ENCODE measurements around the gene ITPR1. TPM values are rescaled to one million over a fixed set of nuclear protein-coding genes. Genes with fewer than 3 reads are reported as not detected.

The ITPR1 gene
- total RNA-seq, 1 donor from 2014 or later = 6.7 TPM

GRCh38 chr3:4512895-4513616 lies 19.9 kb downstream of the ITPR1 start:
- H3K4me3 Mint-ChIP-seq (ENCODE audit: unreplicated experiment) = no peak overlapping the region
- H3K27ac Mint-ChIP-seq (ENCODE audit: unreplicated experiment) = no peak overlapping the region
- H3K79me2 ChIP-seq (ENCODE audit: insufficient read depth, low read length) = no peaks in the 10 kb centered on the region
- DNase-seq (ENCODE audit: low read depth) (no peak), FAIRE-seq (no peak)
- H3K9me3 Mint-ChIP-seq (ENCODE audit: unreplicated experiment) = no peaks in the 10 kb centered on the region
- no peaks in the 10 kb centered on the region for H4K20me1 ChIP-seq (ENCODE audit: insufficient read depth, low read length)
- no peaks in the 10 kb centered on the region for H3K27me3 ChIP-seq (ENCODE audit: insufficient read depth, low read length)
- no peak overlapping the region for H3K9ac ChIP-seq (ENCODE audit: low read length)
- no peaks in the 10 kb centered on the region for H3K36me3 ChIP-seq (ENCODE audit: insufficient read depth, low read length)
- H3K36me3 Mint-ChIP-seq (ENCODE audit: low read depth, unreplicated experiment) = no peaks in the 10 kb centered on the region
- H3K4me3 ChIP-seq (ENCODE audit: insufficient read depth, low read depth, low read length) = no peak overlapping the region
- no peaks in the 10 kb centered on the region for H3K9me3 ChIP-seq (ENCODE audit: insufficient read depth, low read depth, low read length)
- TF ChIP-seq CTCF (IDR thresholded peaks at IDR 0.05; ENCODE audit: insufficient read depth, low read depth, low read length) (no peak), EZH2 (IDR thresholded peaks at IDR 0.05; ENCODE audit: insufficient read depth, low read length) (no peak)
- H3K4me2 ChIP-seq (ENCODE audit: low read length) = no peak overlapping the region
- no peaks in the 10 kb centered on the region for H3K27me3 Mint-ChIP-seq (ENCODE audit: low read depth, unreplicated experiment)
- no peaks in the 10 kb centered on the region for H3K4me1 Mint-ChIP-seq (ENCODE audit: low read depth, unreplicated experiment)
- H3K27ac ChIP-seq (ENCODE audit: low read depth, low read length) = no peak overlapping the region
- no peak overlapping the region for H2AFZ ChIP-seq (ENCODE audit: low read depth, low read length)
- H3K4me1 ChIP-seq (ENCODE audit: insufficient read depth, low read length) = no peaks in the 10 kb centered on the region

DNA sequence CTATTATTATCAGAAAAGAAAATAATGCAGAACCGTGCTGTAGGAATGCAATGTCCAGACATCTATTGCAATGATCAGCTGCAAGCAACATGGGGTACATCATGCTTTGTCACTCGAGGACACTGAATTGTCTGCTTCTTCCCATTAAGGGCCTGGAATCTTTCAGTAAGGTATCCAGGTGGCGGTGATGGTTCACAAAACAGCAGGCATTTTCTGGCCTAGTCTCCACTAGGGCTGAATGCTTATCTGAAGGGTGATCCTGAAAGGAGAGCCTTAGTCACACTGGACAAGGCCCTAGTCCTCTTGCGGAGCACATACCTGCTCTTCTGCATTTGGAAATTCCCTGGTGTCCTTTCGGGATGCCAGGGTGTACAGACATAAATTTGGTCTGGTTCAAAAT lies 21.2 kb downstream of the ITPR1 start:
- FAIRE-seq = no peak
- H3K4me2 ChIP-seq (ENCODE audit: low read length) = no peak overlapping the region
- no peaks in the 10 kb centered on the region for H3K9me3 Mint-ChIP-seq (ENCODE audit: unreplicated experiment)

More for the DNA sequence above, 21.2 kb downstream of the ITPR1 start:
- Mint-ChIP-seq H3K36me3 (ENCODE audit: low read depth, unreplicated experiment) (no peaks in the 10 kb centered on the region), H3K4me3 (ENCODE audit: unreplicated experiment) (no peak overlapping the region), H3K27ac (ENCODE audit: unreplicated experiment) (no peak overlapping the region), H3K27me3 (ENCODE audit: low read depth, unreplicated experiment) (no peaks in the 10 kb centered on the region), H3K4me1 (ENCODE audit: low read depth, unreplicated experiment) (no peaks in the 10 kb centered on the region)
- Histone ChIP-seq H4K20me1 (ENCODE audit: insufficient read depth, low read length) (no peaks in the 10 kb centered on the region), H3K27me3 (ENCODE audit: insufficient read depth, low read length) (no peaks in the 10 kb centered on the region), H3K27ac (ENCODE audit: low read depth, low read length) (no peak overlapping the region), H3K4me1 (ENCODE audit: insufficient read depth, low read length) (no peaks in the 10 kb centered on the region), H3K9ac (ENCODE audit: low read length) (no peak overlapping the region), H3K4me3 (ENCODE audit: insufficient read depth, low read depth, low read length) (no peak overlapping the region), H3K9me3 (ENCODE audit: insufficient read depth, low read depth, low read length) (no peaks in the 10 kb centered on the region), H3K79me2 (ENCODE audit: insufficient read depth, low read length) (no peaks in the 10 kb centered on the region), H3K36me3 (ENCODE audit: insufficient read depth, low read length) (no peaks in the 10 kb centered on the region), H2AFZ (ENCODE audit: low read depth, low read length) (no peak overlapping the region)
- TF ChIP-seq CTCF (IDR thresholded peaks at IDR 0.05; ENCODE audit: insufficient read depth, low read depth, low read length) = no peak
- no peak for TF ChIP-seq EZH2 (IDR thresholded peaks at IDR 0.05; ENCODE audit: insufficient read depth, low read length)
- no peak for DNase-seq (ENCODE audit: low read depth)
